ENCODE data around the gene BORCS6.
"Not testable (repeated sequence)": the region's sequence is repeated elsewhere in the genome, so short reads cannot be mapped to it uniquely, and the experiment has no call there.

The BORCS6 gene

GRCh38 chr17:8173056-8173870 is 16.7 kb downstream of the BORCS6 start:
- DNase-seq = peak; percentile 99

GRCh38 chr17:8170186-8170585 is 19.8 kb downstream of the BORCS6 start:
- DNase-seq = not testable (repeated sequence)

DNA sequence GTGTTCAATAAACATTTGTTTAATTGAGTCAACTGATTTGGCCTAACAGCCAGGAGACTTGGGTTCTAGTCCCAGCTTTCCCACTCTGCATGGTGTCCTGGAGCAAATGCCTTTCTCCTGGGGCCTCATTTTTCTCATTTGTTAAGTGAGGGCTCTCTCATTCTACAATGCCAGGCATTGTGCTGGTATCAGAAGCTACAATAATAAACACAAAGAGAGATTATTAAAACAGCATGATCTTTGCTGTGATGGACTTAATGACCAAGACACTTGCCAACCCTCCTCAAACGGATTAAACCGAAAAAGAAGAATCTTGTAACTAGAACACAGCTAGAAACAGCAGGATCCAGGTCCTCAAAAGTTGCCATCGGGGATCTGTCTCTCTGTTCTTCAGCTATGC is 22.5 kb downstream of the BORCS6 start:
- no peak for DNase-seq

- no peak for DNase-seq
Observed at GRCh38 chr17:8166731-8167130, 23.2 kb downstream of the BORCS6 start.

- no peak for DNase-seq
Observed at GRCh38 chr17:8164815-8165131, 25.2 kb downstream of the BORCS6 start.

DNA sequence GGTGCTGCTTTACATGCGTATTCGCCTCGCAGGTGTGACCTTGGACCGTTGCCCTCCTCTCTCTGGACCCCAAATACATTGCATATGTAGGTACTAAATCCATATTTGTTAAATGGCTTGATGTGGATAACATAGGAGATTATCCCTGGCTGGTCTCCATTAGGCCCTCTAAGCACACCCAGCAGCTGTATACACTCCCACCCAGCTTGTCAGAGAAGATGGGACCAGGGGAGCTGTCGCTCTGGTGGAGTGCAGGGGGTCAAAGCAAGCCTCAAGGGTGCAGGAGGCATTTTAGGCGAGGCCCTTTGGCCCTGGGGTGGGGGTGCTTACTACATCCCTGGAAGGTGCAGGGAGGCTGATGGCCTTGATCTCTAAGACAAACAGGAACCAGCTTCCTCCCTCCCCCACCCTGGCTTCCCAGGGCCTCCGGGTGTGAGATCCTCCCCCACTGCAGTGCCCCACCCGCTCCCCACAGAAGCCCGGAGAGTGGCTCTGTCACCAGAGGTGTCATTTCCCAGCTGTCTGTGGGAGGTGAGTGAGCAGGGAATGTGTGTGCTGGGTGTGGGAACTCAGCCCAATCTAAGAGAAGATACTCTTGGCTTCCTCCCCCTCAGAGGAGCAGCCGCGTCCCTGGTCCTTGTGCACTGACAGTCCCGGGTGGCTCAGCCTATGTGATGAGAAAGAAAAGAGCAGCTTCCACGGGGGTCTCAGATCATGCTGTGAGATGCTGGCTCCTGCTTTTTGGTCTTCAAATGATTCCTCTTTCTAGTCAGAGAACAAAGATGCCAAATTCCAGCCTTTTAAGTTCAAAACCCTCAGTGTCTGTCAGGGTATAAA is 25.8 kb downstream of the BORCS6 start:
- DNase-seq = peak; percentile 49

DNA sequence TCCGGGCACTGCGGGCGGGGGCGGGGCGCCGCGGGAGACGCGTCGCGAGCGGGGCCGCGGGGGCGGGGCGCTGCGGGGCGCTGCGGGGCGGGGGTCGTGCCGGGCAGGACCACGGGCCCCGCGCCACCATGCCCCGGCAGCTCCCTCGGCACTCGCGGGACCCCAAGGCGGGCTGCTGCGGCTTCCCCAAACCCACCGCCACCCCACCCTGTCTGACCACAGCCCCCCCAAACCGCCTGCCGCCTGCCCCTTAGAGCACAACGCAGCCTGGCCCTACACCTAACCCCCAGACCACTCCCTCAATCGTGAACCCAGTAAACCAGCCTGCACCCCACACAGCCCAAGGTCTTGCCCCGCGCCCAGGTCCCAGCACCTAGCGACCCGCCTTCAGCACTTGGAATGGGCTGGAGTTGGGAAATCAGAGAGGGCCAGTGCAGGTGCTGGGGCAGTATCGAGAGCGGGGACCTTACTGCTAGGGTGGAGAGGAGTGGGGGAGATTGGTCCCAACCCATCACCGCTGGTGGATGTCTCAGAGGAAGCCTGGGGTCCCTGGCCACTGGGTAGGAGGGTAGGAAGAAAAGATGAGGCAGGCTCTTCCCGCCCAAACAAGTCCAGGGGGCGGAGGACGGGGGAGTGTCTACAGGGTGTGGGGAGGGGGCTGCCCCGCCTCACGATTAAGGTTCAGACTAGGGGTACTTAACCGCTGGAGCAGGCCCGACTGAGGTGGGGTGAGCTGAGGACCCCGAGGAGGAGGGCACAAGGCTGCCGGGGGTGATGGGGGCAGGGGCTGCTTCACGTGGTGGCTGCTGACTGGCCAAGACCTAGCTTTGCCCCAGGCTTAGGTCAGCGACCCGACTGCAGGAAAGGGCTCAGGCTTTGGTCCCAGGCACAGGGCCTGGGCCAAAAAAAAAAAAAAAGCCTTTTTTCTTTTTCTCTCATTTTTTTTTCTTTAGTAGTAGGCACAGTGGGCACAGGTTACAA is 26.7 kb downstream of the BORCS6 start:
- no peak for DNase-seq

GRCh38 chr17:8162233-8162996 is 27.6 kb downstream of the BORCS6 start, which contains the start of gene VAMP2:
Gene VAMP2 (minus strand): TSS chr17:8162948. CDS start chr17:8162879, 69 bp downstream.
- peak; percentile 72 for DNase-seq

- no peak for DNase-seq
Observed at GRCh38 chr17:8161289-8162232, 28.4 kb downstream of the BORCS6 start.

GRCh38 chr17:8160741-8161221 is 29.2 kb downstream of the BORCS6 start:
- DNase-seq = no peak

DNA sequence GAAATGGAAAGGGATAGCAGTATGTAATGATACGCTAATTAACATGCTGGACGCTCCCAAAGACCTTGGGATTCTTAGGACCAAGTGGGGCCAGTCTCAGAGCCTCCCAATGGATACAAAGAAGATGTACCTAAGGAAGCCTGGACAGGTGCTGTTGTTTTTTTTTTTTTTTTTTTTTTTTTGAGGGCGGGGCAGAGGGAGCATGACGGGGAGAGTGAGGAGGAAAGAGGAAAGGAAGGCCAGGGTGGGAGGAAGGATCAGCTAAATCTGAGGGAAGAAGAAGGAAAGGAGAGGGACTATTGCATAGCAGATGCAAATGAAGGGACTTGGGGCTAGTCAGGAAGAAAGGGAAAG is 29.8 kb downstream of the BORCS6 start:
- DNase-seq = no peak

DNA sequence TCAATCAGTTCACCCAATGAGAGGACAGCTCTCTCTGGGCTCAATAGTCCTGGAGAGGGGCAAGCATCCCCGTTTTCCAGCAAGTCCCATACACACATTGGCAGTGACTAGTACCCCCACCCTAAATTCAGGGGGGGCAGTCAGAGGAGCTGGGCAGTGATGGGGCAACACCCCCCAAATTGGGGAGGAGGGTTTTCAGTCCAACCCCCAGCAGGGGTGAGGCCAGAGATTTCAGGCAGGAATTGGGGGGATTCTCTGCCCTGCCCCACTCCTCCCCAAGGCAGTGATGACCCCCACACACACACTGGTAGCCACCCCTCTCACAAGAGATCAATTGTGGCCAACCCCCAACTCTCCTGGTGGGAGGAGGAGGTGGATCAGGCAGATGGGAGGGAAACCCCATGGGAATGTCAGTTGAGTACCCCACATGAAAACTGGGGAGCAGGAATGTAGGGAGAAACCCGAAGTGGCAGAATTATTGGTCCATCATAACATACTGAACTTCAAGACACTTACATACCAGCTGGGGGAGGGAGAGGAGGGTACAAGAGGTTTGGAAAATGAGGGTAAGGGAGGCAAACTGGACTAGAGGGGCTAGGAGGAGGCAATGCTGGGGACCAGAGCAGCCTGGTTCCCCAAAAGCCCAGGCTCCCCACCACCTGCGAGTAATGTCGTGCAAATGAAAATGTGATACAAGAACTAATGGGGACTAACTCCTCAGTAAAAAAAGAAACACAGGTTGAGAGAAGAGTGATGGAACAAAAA is 30.3 kb downstream of the BORCS6 start:
- no peak for DNase-seq

- DNase-seq = no peak
Observed at GRCh38 chr17:8159032-8159400, 31.0 kb downstream of the BORCS6 start.

DNA sequence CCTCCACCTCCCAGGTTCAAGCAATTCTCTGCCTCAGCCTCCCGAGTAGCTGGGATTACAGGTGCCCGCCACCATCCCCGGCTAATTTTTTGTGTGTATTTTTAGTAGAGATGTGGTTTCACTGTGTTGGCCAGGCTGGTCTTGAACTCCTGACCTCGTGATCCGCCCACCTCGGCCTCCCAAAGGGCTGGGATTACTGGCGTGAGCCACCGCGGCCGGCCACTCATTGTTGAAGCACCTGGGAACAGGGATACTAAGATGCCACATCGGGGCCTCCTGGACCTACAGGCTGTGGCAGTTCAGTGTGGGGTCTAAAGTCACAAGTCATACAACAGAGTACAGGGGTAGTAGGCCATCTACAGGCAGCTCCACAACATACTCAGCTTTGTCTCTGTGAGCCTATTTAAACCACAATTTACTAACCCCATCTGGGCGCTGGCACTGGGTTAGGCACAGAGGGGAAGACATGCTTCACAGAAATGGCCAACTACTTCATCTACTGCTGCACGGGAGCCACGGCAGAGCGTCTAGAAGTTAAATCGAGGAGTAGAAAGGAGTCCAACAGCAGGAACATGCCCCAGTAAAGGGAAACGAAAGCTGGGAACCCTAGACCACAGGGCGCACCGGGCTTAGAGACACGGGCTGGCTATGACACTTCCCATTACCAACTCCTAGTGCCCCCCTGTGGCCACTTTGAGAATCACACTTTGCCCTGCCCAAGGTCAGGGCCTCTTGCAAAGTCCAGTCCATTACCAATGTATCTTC is 31.5 kb downstream of the BORCS6 start:
- DNase-seq = peak; percentile 75

DNA sequence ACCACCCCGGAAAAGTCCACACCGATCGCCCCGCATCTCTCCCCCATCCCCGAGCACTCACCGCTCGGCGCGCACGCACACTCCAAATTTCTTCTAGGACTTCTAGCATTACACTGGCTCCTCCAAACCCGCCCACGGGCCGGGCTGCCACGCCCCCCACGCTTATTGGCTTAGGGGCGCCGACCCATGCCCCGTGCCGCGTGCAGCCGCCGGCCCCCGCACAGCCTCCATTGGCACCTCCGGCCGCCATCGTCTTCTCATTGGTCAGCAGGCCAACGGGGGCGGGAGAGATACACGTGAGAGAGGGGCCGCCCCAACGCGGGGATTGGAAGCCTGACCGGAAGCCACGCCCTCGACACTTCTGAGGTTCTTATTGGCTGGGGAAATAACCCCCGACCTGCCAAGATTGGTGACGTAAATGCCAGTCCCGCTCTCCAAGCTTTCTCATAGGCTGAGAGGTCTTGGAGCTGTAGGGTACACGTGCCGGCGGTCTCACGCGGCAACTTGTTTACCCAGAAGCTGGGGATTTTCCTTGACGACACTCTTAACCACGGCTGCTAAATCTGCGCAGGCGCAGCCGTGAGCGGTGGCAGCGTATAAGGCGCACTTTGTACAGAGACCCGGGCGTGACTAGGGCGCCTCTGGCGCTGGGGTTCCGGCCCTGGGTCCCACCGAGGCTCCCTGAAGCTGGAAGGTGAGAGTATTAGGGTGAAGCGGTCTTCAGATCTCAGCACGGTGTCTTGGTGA is 33.6 kb downstream of the BORCS6 start:
- DNase-seq = peak; percentile 100

GRCh38 chr17:8155996-8156245 is 34.1 kb downstream of the BORCS6 start:
- no peak for DNase-seq

- DNase-seq = no peak
Observed at GRCh38 chr17:8155231-8155995, 34.6 kb downstream of the BORCS6 start.

GRCh38 chr17:8154608-8155155 is 35.3 kb downstream of the BORCS6 start:
- no peak for DNase-seq

Measured in fibroblast of skin of right quadriceps (primary cell).